IMR-90 (cell line): ENCODE data around the gene YES1. TPM values are rescaled to one million over a fixed set of nuclear protein-coding genes. Genes with fewer than 3 reads are reported as not detected.

Source experiments
- ATAC-seq: fragments of 200-7000 bp; cut with Tn5 transposase; 2 replicates; pipeline ENCODE4 v1.9.1; 2020; ENCODE audit warnings: low read depth, mild to moderate bottlenecking, moderate library complexity
- BruUV-seq: library from RNA; stranded (reverse); fragments of 400-500 nt; replicated peaks from 2 replicates; lab custom pipeline; 2021; lab: Mats Ljungman, UMichigan
- CTCF ChIA-PET: fragments of 300-600 bp; formaldehyde crosslinking; extraction: SDS; loops from one replicate; lab custom pipeline; 2021; ENCODE audit warnings: antibody characterized with exemption; lab: Yijun Ruan, JAX
- POLR2A ChIA-PET: fragments of 300-600 bp; sonication (Branson Sonifier 250); formaldehyde crosslinking; loops from one replicate; lab custom pipeline; 2022; ENCODE audit warnings: antibody characterized with exemption; ENCODE audit not compliant: unreplicated experiment; lab: Charles Lee
- DNase-seq: peaks from one replicate; pipeline ENCODE4 v3.0.0; 2013
- H2AFZ ChIP-seq: replicated peaks from 2 replicates; pipeline ENCODE3; 2013; ENCODE audit warnings: low read length, mild to moderate bottlenecking; ENCODE audit not compliant: poor library complexity
- H2AK5ac ChIP-seq: 2 replicates; pipeline ENCODE4 v1.6.1; 2013; ENCODE audit warnings: low read depth, low read length, inconsistent platforms
- H2AK9ac ChIP-seq: replicated peaks from 2 replicates; pipeline ENCODE3; 2013; ENCODE audit warnings: mild to moderate bottlenecking, low read depth, low read length, moderate library complexity; ENCODE audit not compliant: poor library complexity
- H2BK120ac ChIP-seq: 2 replicates; pipeline ENCODE4 v1.6.1; 2013; ENCODE audit warnings: low read depth, low read length, inconsistent platforms
- H2BK15ac ChIP-seq: 3 replicates; pipeline ENCODE4 v1.6.1; 2013; ENCODE audit warnings: low read depth, low read length, inconsistent platforms
- H2BK20ac ChIP-seq: 2 replicates; pipeline ENCODE4 v1.6.1; 2013; ENCODE audit warnings: low read depth, mild to moderate bottlenecking, inconsistent platforms, low read length, moderate library complexity
- H2BK5ac ChIP-seq: 2 replicates; pipeline ENCODE4 v1.6.1; 2013; ENCODE audit warnings: mild to moderate bottlenecking, low read depth, low read length, inconsistent platforms; ENCODE audit not compliant: poor library complexity, severe bottlenecking
- H3K14ac ChIP-seq: replicated peaks from 2 replicates; pipeline ENCODE4 v1.6.1; 2013; ENCODE audit warnings: low read depth, low read length, inconsistent platforms
- H3K18ac ChIP-seq: 2 replicates; pipeline ENCODE4 v1.6.1; 2013; ENCODE audit warnings: low read depth, low read length, control low read depth
- H3K23ac ChIP-seq: 2 replicates; pipeline ENCODE4 v1.6.1; 2013; ENCODE audit warnings: low read depth, low read length, inconsistent platforms
- H3K27ac ChIP-seq: 2 replicates; pipeline ENCODE4 v1.5.1; 2013; ENCODE audit warnings: mild to moderate bottlenecking, control low read depth, low read length; ENCODE audit not compliant: insufficient read depth
- H3K27me3 ChIP-seq: 2 replicates; pipeline ENCODE4 v1.6.1; 2013; ENCODE audit warnings: low read length; ENCODE audit not compliant: control insufficient read depth, insufficient read depth
- H3K36me3 ChIP-seq: 2 replicates; pipeline ENCODE4 v1.6.1; 2013; ENCODE audit warnings: low read length, mixed read lengths; ENCODE audit not compliant: control insufficient read depth, insufficient read depth
- H3K4ac ChIP-seq: 2 replicates; pipeline ENCODE4 v1.6.1; 2013; ENCODE audit warnings: low read depth, low read length, inconsistent platforms
- H3K4me1 ChIP-seq: 2 replicates; pipeline ENCODE4 v1.6.1; 2013; ENCODE audit warnings: low read length, mixed read lengths; ENCODE audit not compliant: control insufficient read depth, insufficient read depth
- H3K4me2 ChIP-seq: 2 replicates; pipeline ENCODE4 v1.6.1; 2013; ENCODE audit warnings: low read depth, mild to moderate bottlenecking, control low read depth, low read length, moderate library complexity
- H3K4me3 ChIP-seq: 2 replicates; pipeline ENCODE4 v1.5.1; 2013; ENCODE audit warnings: low read depth, mild to moderate bottlenecking, control low read depth, low read length, moderate library complexity; ENCODE audit not compliant: insufficient read depth
- H3K56ac ChIP-seq: 2 replicates; pipeline ENCODE4 v1.6.1; 2013; ENCODE audit warnings: low read length, inconsistent platforms; ENCODE audit not compliant: insufficient read depth; ENCODE audit errors: extremely low read depth
- H3K79me1 ChIP-seq, 2 experiments: 2 replicates each; pipeline ENCODE4 v1.6.1; 2013; ENCODE audit warnings: low read length in 2 of 2, inconsistent platforms in 1 of 2, low read depth in 1 of 2
- H3K9ac ChIP-seq: 2 replicates; pipeline ENCODE4 v1.6.1; 2013; ENCODE audit warnings: low read depth, low read length, control low read depth
- H3K9me1 ChIP-seq: 2 replicates; pipeline ENCODE4 v1.6.1; 2013; ENCODE audit warnings: low read length, inconsistent platforms; ENCODE audit not compliant: insufficient read depth
- H3K9me3 ChIP-seq: 2 replicates; pipeline ENCODE4 v1.6.1; 2013; ENCODE audit warnings: low read length; ENCODE audit not compliant: control insufficient read depth, insufficient read depth
- H4K20me1 ChIP-seq: 2 replicates; pipeline ENCODE4 v1.6.1; 2013; ENCODE audit warnings: low read length, inconsistent platforms; ENCODE audit not compliant: insufficient read depth
- H4K5ac ChIP-seq: 2 replicates; pipeline ENCODE4 v1.6.1; 2013; ENCODE audit warnings: mild to moderate bottlenecking, low read depth, low read length, control low read depth
- H4K8ac ChIP-seq, 2 experiments: 2 replicates each; pipeline ENCODE4 v1.6.1; 2013; ENCODE audit warnings: low read depth in 2 of 2, low read length in 2 of 2, control low read depth in 1 of 2, inconsistent platforms in 1 of 2
- H4K91ac ChIP-seq: 2 replicates; pipeline ENCODE4 v1.6.1; 2013; ENCODE audit warnings: low read depth, low read length, inconsistent platforms; ENCODE audit not compliant: insufficient read depth
- BHLHE40 ChIP-seq: fragments of 150-350 bp; IDR thresholded peaks from 2 replicates; pipeline ENCODE4 v1.6.1; 2016; ENCODE audit warnings: mild to moderate bottlenecking, low read depth, low read length
- CEBPB ChIP-seq: IDR thresholded peaks from 2 replicates; pipeline ENCODE4 v1.6.1; 2012; ENCODE audit warnings: low read depth, low read length, improper control_type of control experiment
- CHD1 ChIP-seq: IDR thresholded peaks from 2 replicates; pipeline ENCODE4 v1.6.1; 2012; ENCODE audit warnings: low read depth, low read length, improper control_type of control experiment
- ELK1 ChIP-seq: fragments of 150-350 bp; IDR thresholded peaks from 2 replicates; pipeline ENCODE4 v1.6.1; 2016; ENCODE audit warnings: low read depth, mild to moderate bottlenecking, low read length, moderate library complexity, borderline replicate concordance
- FOS ChIP-seq: fragments of 150-350 bp; IDR thresholded peaks from 2 replicates; pipeline ENCODE4 v1.6.1; 2016; ENCODE audit warnings: low read depth, low read length
- MAFK ChIP-seq: IDR thresholded peaks from 2 replicates; pipeline ENCODE4 v1.6.1; 2012; ENCODE audit warnings: low read depth, low read length, improper control_type of control experiment
- MXI1 ChIP-seq: IDR thresholded peaks from 2 replicates; pipeline ENCODE4 v1.6.1; 2012; ENCODE audit warnings: low read depth, mild to moderate bottlenecking, low read length, moderate library complexity, borderline replicate concordance
- NFE2L2 ChIP-seq: fragments of 150-350 bp; IDR thresholded peaks from 2 replicates; pipeline ENCODE4 v1.6.1; 2016; ENCODE audit warnings: low read depth, mild to moderate bottlenecking, low read length
- POLR2A ChIP-seq: IDR thresholded peaks from 2 replicates; pipeline ENCODE4 v1.6.1; 2012; ENCODE audit warnings: mild to moderate bottlenecking, low read depth, low read length
- RAD21 ChIP-seq: IDR thresholded peaks from 2 replicates; pipeline ENCODE4 v1.6.1; 2012; ENCODE audit warnings: low read length, improper control_type of control experiment
- RCOR1 ChIP-seq: IDR thresholded peaks from 2 replicates; pipeline ENCODE4 v1.6.1; 2012; ENCODE audit warnings: mild to moderate bottlenecking, low read length, improper control_type of control experiment; ENCODE audit not compliant: insufficient replicate concordance
- RFX5 ChIP-seq: IDR thresholded peaks from 2 replicates; pipeline ENCODE4 v1.8.0; 2012; ENCODE audit warnings: low read depth, mild to moderate bottlenecking, low read length, moderate library complexity
- SMC3 ChIP-seq: fragments of 150-350 bp; IDR thresholded peaks from 2 replicates; pipeline ENCODE4 v1.6.1; 2016; ENCODE audit warnings: low read depth, mild to moderate bottlenecking, antibody characterized with exemption, low read length, moderate library complexity
- USF2 ChIP-seq: fragments of 150-350 bp; IDR thresholded peaks from 2 replicates; pipeline ENCODE4 v1.6.1; 2017; ENCODE audit warnings: mild to moderate bottlenecking, antibody characterized with exemption, low read length, low read depth
- WGBS, 2 experiments: methylation state at CpG; one replicate each; pipeline versions ENCODE4 v1.1.5 to v1.1.7; 2013; ENCODE audit warnings: missing lambda C conversion rate in 2 of 2; ENCODE audit not compliant: insufficient read length in 1 of 2; ENCODE audit errors: extremely low coverage in 2 of 2; 5-methylcytosine and 5-hydroxymethylcytosine counted together
- dilution Hi-C: fragments of 300-500 bp; cut with HindIII; formaldehyde crosslinking; loops from one replicate; pipeline ENCODE4 v1.14.3; 2018; ENCODE audit warnings: low sequenced_read_pairs; ENCODE audit not compliant: unreplicated experiment
- in situ Hi-C: fragments of 300-500 bp; cut with MboI; formaldehyde crosslinking; loops from 3 replicates; pipeline ENCODE4 v1.14.3; 2019; ENCODE audit warnings: low sequenced_read_pairs, inconsistent platforms, mixed read lengths
- intact Hi-C: fragments of 100-400 bp; cut with micrococcal nuclease; formaldehyde crosslinking; loops from 2 replicates; pipeline ENCODE4 v1.10.0; 2022
- polyA plus RNA-seq, 3 experiments: library from polyadenylated mRNA; depleted of rRNA; stranded (reverse); fragments of >200 nt; gene quantifications; 2 replicates each; pipeline ENCODE4 v1.2.3, GENCODE V29; 2012; ENCODE audit warnings: low replicate concordance in 1 of 3
- total RNA-seq: library from RNA; depleted of rRNA; stranded (reverse); fragments of >200 nt; gene quantifications from 2 replicates; pipeline ENCODE4 v1.2.3, GENCODE V29; 2012
- TF ChIP-seq, protein P1 (sequence below): conservative IDR thresholded peaks from 2 replicates; pipeline ENCODE4 v1.5.1; 2012; ENCODE audit warnings: mild to moderate bottlenecking, low read depth, low read length, improper control_type of control experiment

YES1 gene
- total and polyA plus RNA-seq, 2 of the 4 experiments (the other 2 are of a cell fraction) = 16.7 to 62.0 TPM

DNA sequence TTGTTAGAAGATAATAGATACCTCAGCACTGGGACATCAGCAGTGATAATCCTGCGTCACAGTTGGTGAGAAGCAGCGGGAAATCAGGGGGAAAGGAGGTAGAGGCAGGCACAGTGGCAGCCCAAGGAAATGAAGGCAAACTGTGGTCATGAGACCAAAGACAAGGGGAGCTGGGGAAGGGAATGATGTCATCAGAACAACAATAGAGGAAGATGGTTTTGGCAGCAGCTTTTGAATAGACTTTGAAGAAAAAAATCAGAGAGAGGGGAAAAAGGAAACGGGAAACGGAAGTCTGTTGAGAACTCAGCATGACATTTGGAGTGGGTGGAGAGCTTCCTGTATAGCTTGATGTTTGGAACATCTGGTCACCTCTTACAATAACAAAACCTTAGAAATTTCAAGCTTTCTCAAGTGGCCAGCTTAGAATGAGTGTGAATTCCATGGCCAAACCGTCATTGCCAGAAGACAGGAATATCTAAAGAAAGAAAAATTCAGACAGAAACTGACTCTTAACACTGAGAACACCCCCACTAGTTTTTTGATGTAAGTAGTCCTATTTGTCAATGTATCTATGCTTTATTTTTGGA, 18.4 kb upstream of the YES1 start:
- Histone ChIP-seq H3K23ac (no peak overlapping the region), H3K4me3 (no peak overlapping the region), H3K4ac (0 out of 2 replicates have a peak overlapping the region, but pooled peaks have one; percentile 3), H3K9me3 (no peaks in the 10 kb centered on the region), H3K4me1 (peaks cover 5% of the 10 kb centered on the region), H3K4me2 (peak overlapping the region; percentile 5; the same call in 1 of the 2 replicates), H4K91ac (no peak overlapping the region), H3K27me3 (peaks cover 18% of the 10 kb centered on the region), H2AK9ac (no peak overlapping the region), H3K14ac (no peak overlapping the region), H4K5ac (0 out of 2 replicates have a peak overlapping the region, but pooled peaks have one; percentile 42), H3K27ac (no peak overlapping the region), H4K8ac (0 out of 4 replicates have a peak overlapping the region, but pooled peaks of 1 of the 2 experiments have one; percentile 19), H2AK5ac (no peak overlapping the region), H4K20me1 (no peaks in the 10 kb centered on the region), H3K9me1 (no peaks in the 10 kb centered on the region), H3K18ac (no peak overlapping the region), H3K9ac (no peak overlapping the region), H2BK120ac (no peak overlapping the region), H2BK5ac (no peak overlapping the region), H2AFZ (peak overlapping the region; percentile 84), H3K79me1 (no peaks in the 10 kb centered on the region), H2BK20ac (no peak overlapping the region), H3K36me3 (no peaks in the 10 kb centered on the region), H3K56ac (no peak overlapping the region), H2BK15ac (no peak overlapping the region)
- intact Hi-C loops = loop anchor here (10.0 kb wide), 2 partner anchors 176 to 336 kb away; partner anchors contain the start of gene TYMS
- peak; percentile 67 for DNase-seq
- POLR2A ChIA-PET = interaction anchor here (0.9 kb wide), 1 partner anchor 88 kb away, joined by 3 read pairs; no protein-coding TSS in a partner anchor
- CTCF ChIA-PET = interaction anchor here (0.5 to 4.1 kb wide), 24 partner anchors 9 to 1744 kb away, joined by 3 to 45 read pairs (median 4); no protein-coding TSS in a partner anchor
- ATAC-seq = peak; percentile 51
- dilution Hi-C loops = no loop called here
- BruUV-seq = no TSS peak
- in situ Hi-C loops = loop anchor here (5.0 to 10.0 kb wide), 3 partner anchors 98 to 556 kb away; no protein-coding TSS in a partner anchor
- WGBS, 2 experiments = 80% methylated on average over 2 of the region's 5 CpGs; no CpG with 5 or more reads in 1 of the 2 experiments
- TF ChIP-seq CEBPB (no peak), RAD21 (no peak), ELK1 (no peak), RFX5 (no peak), SMC3 (no peak), MXI1 (no peak), FOS (no peak), POLR2A (no peak), USF2 (no peak), MAFK (no peak), RCOR1 (no peak), CHD1 (no peak), BHLHE40 (no peak), NFE2L2 (no peak)
- TF ChIP-seq, protein P1, sequence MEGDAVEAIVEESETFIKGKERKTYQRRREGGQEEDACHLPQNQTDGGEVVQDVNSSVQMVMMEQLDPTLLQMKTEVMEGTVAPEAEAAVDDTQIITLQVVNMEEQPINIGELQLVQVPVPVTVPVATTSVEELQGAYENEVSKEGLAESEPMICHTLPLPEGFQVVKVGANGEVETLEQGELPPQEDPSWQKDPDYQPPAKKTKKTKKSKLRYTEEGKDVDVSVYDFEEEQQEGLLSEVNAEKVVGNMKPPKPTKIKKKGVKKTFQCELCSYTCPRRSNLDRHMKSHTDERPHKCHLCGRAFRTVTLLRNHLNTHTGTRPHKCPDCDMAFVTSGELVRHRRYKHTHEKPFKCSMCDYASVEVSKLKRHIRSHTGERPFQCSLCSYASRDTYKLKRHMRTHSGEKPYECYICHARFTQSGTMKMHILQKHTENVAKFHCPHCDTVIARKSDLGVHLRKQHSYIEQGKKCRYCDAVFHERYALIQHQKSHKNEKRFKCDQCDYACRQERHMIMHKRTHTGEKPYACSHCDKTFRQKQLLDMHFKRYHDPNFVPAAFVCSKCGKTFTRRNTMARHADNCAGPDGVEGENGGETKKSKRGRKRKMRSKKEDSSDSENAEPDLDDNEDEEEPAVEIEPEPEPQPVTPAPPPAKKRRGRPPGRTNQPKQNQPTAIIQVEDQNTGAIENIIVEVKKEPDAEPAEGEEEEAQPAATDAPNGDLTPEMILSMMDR = no peak
